ENCODE data around the gene FOXG1.

GRCh38 chr14:28719130-28719529, 47.5 kb upstream of the FOXG1 start:
- TF ChIP-seq, protein P1, sequence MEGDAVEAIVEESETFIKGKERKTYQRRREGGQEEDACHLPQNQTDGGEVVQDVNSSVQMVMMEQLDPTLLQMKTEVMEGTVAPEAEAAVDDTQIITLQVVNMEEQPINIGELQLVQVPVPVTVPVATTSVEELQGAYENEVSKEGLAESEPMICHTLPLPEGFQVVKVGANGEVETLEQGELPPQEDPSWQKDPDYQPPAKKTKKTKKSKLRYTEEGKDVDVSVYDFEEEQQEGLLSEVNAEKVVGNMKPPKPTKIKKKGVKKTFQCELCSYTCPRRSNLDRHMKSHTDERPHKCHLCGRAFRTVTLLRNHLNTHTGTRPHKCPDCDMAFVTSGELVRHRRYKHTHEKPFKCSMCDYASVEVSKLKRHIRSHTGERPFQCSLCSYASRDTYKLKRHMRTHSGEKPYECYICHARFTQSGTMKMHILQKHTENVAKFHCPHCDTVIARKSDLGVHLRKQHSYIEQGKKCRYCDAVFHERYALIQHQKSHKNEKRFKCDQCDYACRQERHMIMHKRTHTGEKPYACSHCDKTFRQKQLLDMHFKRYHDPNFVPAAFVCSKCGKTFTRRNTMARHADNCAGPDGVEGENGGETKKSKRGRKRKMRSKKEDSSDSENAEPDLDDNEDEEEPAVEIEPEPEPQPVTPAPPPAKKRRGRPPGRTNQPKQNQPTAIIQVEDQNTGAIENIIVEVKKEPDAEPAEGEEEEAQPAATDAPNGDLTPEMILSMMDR (IDR thresholded peaks at IDR 0.05; ENCODE audit: poor library complexity, severe bottlenecking): no peak
- no peak for TF ChIP-seq EZH2 (IDR thresholded peaks at IDR 0.05; ENCODE audit: borderline replicate concordance, insufficient read depth, low read length, poor library complexity, severe bottlenecking)
- no peak for TF ChIP-seq POLR2AphosphoS5 (IDR thresholded peaks at IDR 0.05)
- TF ChIP-seq RAD21 (conservative IDR thresholded peaks at IDR 0.05): no peak
- TF ChIP-seq SMC3 (conservative IDR thresholded peaks at IDR 0.05; ENCODE audit: poor library complexity): no peak
- TF ChIP-seq MXI1 (conservative IDR thresholded peaks at IDR 0.05; ENCODE audit: poor library complexity, severe bottlenecking): no peak
- no peak for TF ChIP-seq EP300 (conservative IDR thresholded peaks at IDR 0.05; ENCODE audit: poor library complexity, severe bottlenecking)
- TF ChIP-seq TAF1 (IDR thresholded peaks at IDR 0.05; ENCODE audit: low read depth): no peak
- TF ChIP-seq, protein P2, sequence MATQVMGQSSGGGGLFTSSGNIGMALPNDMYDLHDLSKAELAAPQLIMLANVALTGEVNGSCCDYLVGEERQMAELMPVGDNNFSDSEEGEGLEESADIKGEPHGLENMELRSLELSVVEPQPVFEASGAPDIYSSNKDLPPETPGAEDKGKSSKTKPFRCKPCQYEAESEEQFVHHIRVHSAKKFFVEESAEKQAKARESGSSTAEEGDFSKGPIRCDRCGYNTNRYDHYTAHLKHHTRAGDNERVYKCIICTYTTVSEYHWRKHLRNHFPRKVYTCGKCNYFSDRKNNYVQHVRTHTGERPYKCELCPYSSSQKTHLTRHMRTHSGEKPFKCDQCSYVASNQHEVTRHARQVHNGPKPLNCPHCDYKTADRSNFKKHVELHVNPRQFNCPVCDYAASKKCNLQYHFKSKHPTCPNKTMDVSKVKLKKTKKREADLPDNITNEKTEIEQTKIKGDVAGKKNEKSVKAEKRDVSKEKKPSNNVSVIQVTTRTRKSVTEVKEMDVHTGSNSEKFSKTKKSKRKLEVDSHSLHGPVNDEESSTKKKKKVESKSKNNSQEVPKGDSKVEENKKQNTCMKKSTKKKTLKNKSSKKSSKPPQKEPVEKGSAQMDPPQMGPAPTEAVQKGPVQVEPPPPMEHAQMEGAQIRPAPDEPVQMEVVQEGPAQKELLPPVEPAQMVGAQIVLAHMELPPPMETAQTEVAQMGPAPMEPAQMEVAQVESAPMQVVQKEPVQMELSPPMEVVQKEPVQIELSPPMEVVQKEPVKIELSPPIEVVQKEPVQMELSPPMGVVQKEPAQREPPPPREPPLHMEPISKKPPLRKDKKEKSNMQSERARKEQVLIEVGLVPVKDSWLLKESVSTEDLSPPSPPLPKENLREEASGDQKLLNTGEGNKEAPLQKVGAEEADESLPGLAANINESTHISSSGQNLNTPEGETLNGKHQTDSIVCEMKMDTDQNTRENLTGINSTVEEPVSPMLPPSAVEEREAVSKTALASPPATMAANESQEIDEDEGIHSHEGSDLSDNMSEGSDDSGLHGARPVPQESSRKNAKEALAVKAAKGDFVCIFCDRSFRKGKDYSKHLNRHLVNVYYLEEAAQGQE (IDR thresholded peaks at IDR 0.05; ENCODE audit: borderline replicate concordance): no peak

Data from neural cell (in vitro differentiated cells).